WTC11 (cell line): ENCODE measurements around the gene ETV6. TPM values are rescaled to one million over a fixed set of nuclear protein-coding genes. Genes with fewer than 3 reads are reported as not detected.

ENCODE experiments used
- ATAC-seq: fragments of 200-7000 bp; cut with Tn5 transposase; 2 replicates; pipeline ENCODE4 v1.10.0; 2021; ENCODE audit warnings: mild to moderate bottlenecking, moderate library complexity
- CTCF ChIA-PET: fragments of 300-600 bp; sonication (Branson Sonifier 250); formaldehyde crosslinking; loops from one replicate; lab custom pipeline; 2021; ENCODE audit warnings: antibody characterized with exemption; lab: Charles Lee
- POLR2A ChIA-PET: fragments of 350-600 bp; sonication (Branson Sonifier 250); formaldehyde crosslinking; loops from one replicate; lab custom pipeline; 2021; ENCODE audit warnings: antibody characterized with exemption; lab: Charles Lee
- DNase-seq: peaks from one replicate; pipeline ENCODE4 v3.0.0; 2021; ENCODE audit warnings: low spot score
- H3K27ac Mint-ChIP-seq: 2 replicates; pipeline ENCODE4 v1.8.0; 2021; ENCODE audit warnings: mixed read lengths
- H3K27me3 Mint-ChIP-seq: 2 replicates; pipeline ENCODE4 v1.8.0; 2021; ENCODE audit warnings: low read depth, mild to moderate bottlenecking, moderate library complexity, mixed read lengths
- H3K36me3 Mint-ChIP-seq: 2 replicates; pipeline ENCODE4 v1.8.0; 2021; ENCODE audit warnings: mixed read lengths
- H3K4me1 Mint-ChIP-seq: 2 replicates; pipeline ENCODE4 v1.8.0; 2022; ENCODE audit warnings: mixed read lengths
- H3K4me3 Mint-ChIP-seq: 2 replicates; pipeline ENCODE4 v1.8.0; 2021; ENCODE audit warnings: mild to moderate bottlenecking, moderate library complexity, mixed read lengths
- H3K9me3 Mint-ChIP-seq: 2 replicates; pipeline ENCODE4 v1.8.0; 2021; ENCODE audit warnings: mixed read lengths
- CBFB ChIP-seq: sonication (generic); formaldehyde crosslinking; IDR thresholded peaks from 2 replicates; pipeline ENCODE4 v1.8.1; 2022; ENCODE audit warnings: mild to moderate bottlenecking, low read depth, missing genetic modification reagents
- CREM ChIP-seq: sonication (generic); formaldehyde crosslinking; IDR thresholded peaks from 2 replicates; pipeline ENCODE4 v1.8.1; 2022; ENCODE audit warnings: mild to moderate bottlenecking, missing genetic modification reagents, moderate library complexity
- FOXJ3 ChIP-seq: sonication (generic); formaldehyde crosslinking; IDR thresholded peaks from 2 replicates; pipeline ENCODE4 v1.9.0; 2021; ENCODE audit warnings: missing genetic modification reagents, mild to moderate bottlenecking, borderline replicate concordance
- GRHL2 ChIP-seq: fragments of 250-450 bp; sonication (Bioruptor Pico); IDR thresholded peaks from 2 replicates; pipeline ENCODE4 v1.8.0; 2022; ENCODE audit warnings: mild to moderate bottlenecking, moderate library complexity; ENCODE audit not compliant: insufficient replicate concordance, severe bottlenecking
- GTF2I ChIP-seq: fragments of 250-450 bp; sonication (Bioruptor Pico); conservative IDR thresholded peaks from 2 replicates; pipeline ENCODE4 v1.4.0; 2021; ENCODE audit warnings: mild to moderate bottlenecking
- MXD4 ChIP-seq: fragments of 250-450 bp; sonication (Bioruptor Pico); IDR thresholded peaks from 2 replicates; pipeline ENCODE4 v1.8.0; 2021; ENCODE audit warnings: mild to moderate bottlenecking, moderate library complexity, borderline replicate concordance
- NFATC4 ChIP-seq: fragments of 250-450 bp; sonication (Bioruptor Pico); IDR thresholded peaks from 2 replicates; pipeline ENCODE4 v1.9.0; 2021; ENCODE audit warnings: mild to moderate bottlenecking
- NR2C2 ChIP-seq: sonication (generic); formaldehyde crosslinking; IDR thresholded peaks from 2 replicates; pipeline ENCODE4 v1.8.0; 2022; ENCODE audit warnings: mild to moderate bottlenecking, missing genetic modification reagents
- OVOL2 ChIP-seq: fragments of 250-450 bp; sonication (Bioruptor Pico); IDR thresholded peaks from 2 replicates; pipeline ENCODE4 v1.9.0; 2021; ENCODE audit warnings: mild to moderate bottlenecking, borderline replicate concordance
- PRRX2 ChIP-seq: fragments of 250-450 bp; sonication (Bioruptor Pico); IDR thresholded peaks from 2 replicates; pipeline ENCODE4 v1.8.0; 2021; ENCODE audit warnings: mild to moderate bottlenecking
- SMAD3 ChIP-seq: sonication (generic); formaldehyde crosslinking; IDR thresholded peaks from 2 replicates; pipeline ENCODE4 v1.8.0; 2022; ENCODE audit warnings: missing genetic modification reagents, mild to moderate bottlenecking, borderline replicate concordance
- SMAD4 ChIP-seq: sonication (generic); formaldehyde crosslinking; IDR thresholded peaks from 2 replicates; pipeline ENCODE4 v1.8.0; 2022; ENCODE audit warnings: mild to moderate bottlenecking, missing genetic modification reagents
- ZNF121 ChIP-seq: sonication (generic); formaldehyde crosslinking; IDR thresholded peaks from 2 replicates; pipeline ENCODE4 v1.8.0; 2023; ENCODE audit warnings: missing genetic modification reagents
- ZNF138 ChIP-seq: sonication (generic); formaldehyde crosslinking; conservative IDR thresholded peaks from 2 replicates; pipeline ENCODE4 v1.8.1; 2022; ENCODE audit warnings: mild to moderate bottlenecking, moderate library complexity, missing genetic modification reagents
- total RNA-seq: library from RNA; stranded (reverse); gene quantifications from 3 replicates; pipeline ENCODE4 v1.2.3, GENCODE V29; 2021
- TF ChIP-seq, protein P1 (sequence below): sonication (generic); formaldehyde crosslinking; IDR thresholded peaks from 2 replicates; pipeline ENCODE4 v1.8.1; 2022; ENCODE audit warnings: missing genetic modification reagents, borderline replicate concordance
- TF ChIP-seq, protein P2 (sequence below): sonication (generic); formaldehyde crosslinking; IDR thresholded peaks from 2 replicates; pipeline ENCODE4 v1.8.0; 2022; ENCODE audit warnings: missing genetic modification reagents
- TF ChIP-seq, protein P3 (sequence below): sonication (generic); formaldehyde crosslinking; IDR thresholded peaks from 2 replicates; pipeline ENCODE4 v1.8.1; 2022; ENCODE audit warnings: low read depth, missing genetic modification reagents, borderline replicate concordance
- TF ChIP-seq, protein P4 (sequence below): sonication (generic); formaldehyde crosslinking; IDR thresholded peaks from 2 replicates; pipeline ENCODE4 v1.8.1; 2023; ENCODE audit warnings: mild to moderate bottlenecking, missing genetic modification reagents, moderate library complexity
- TF ChIP-seq, protein P5 (sequence below): sonication (generic); formaldehyde crosslinking; IDR thresholded peaks from 2 replicates; pipeline ENCODE4 v1.8.0; 2023; ENCODE audit warnings: mild to moderate bottlenecking, missing genetic modification reagents
- TF ChIP-seq, protein P6 (sequence below): sonication (generic); formaldehyde crosslinking; IDR thresholded peaks from 2 replicates; pipeline ENCODE4 v1.8.1; 2022; ENCODE audit warnings: mild to moderate bottlenecking, missing genetic modification reagents, moderate library complexity, borderline replicate concordance

Gene ETV6
- total RNA-seq, 1 experiment from 2014 or later = 23.5 TPM

DNA sequence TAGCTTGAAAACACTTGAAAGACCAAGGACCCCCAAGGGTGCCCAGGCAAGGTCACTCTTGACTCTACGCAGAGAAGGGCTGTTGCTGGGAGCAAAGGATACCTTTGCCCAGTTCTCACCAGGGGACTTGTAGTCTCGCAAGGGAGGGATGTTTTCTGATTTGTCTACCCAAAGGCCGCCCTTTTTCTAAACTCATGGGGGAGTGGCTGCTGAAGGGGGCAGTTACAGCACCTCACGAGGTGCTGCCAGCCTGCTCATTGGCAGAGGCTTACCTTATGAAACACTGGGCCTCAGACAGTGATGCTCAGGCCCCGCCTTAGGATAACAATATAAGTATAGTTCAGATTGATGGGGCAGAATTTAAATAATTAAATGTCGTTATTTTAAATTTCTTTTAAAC lies 107.0 kb downstream of the ETV6 start (continued):
- TF ChIP-seq, protein P1, sequence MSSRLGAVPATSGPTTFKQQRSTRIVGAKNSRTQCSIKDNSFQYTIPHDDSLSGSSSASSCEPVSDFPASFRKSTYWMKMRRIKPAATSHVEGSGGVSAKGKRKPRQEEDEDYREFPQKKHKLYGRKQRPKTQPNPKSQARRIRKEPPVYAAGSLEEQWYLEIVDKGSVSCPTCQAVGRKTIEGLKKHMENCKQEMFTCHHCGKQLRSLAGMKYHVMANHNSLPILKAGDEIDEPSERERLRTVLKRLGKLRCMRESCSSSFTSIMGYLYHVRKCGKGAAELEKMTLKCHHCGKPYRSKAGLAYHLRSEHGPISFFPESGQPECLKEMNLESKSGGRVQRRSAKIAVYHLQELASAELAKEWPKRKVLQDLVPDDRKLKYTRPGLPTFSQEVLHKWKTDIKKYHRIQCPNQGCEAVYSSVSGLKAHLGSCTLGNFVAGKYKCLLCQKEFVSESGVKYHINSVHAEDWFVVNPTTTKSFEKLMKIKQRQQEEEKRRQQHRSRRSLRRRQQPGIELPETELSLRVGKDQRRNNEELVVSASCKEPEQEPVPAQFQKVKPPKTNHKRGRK = no peak
- TF ChIP-seq PRRX2 (CRISPR knock-in tag) = no peak
- TF ChIP-seq NFATC4 (CRISPR knock-in tag) = no peak
- TF ChIP-seq, protein P2, sequence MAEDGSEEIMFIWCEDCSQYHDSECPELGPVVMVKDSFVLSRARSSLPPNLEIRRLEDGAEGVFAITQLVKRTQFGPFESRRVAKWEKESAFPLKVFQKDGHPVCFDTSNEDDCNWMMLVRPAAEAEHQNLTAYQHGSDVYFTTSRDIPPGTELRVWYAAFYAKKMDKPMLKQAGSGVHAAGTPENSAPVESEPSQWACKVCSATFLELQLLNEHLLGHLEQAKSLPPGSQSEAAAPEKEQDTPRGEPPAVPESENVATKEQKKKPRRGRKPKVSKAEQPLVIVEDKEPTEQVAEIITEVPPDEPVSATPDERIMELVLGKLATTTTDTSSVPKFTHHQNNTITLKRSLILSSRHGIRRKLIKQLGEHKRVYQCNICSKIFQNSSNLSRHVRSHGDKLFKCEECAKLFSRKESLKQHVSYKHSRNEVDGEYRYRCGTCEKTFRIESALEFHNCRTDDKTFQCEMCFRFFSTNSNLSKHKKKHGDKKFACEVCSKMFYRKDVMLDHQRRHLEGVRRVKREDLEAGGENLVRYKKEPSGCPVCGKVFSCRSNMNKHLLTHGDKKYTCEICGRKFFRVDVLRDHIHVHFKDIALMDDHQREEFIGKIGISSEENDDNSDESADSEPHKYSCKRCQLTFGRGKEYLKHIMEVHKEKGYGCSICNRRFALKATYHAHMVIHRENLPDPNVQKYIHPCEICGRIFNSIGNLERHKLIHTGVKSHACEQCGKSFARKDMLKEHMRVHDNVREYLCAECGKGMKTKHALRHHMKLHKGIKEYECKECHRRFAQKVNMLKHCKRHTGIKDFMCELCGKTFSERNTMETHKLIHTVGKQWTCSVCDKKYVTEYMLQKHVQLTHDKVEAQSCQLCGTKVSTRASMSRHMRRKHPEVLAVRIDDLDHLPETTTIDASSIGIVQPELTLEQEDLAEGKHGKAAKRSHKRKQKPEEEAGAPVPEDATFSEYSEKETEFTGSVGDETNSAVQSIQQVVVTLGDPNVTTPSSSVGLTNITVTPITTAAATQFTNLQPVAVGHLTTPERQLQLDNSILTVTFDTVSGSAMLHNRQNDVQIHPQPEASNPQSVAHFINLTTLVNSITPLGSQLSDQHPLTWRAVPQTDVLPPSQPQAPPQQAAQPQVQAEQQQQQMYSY = no peak
- no peak for TF ChIP-seq FOXJ3 (CRISPR knock-in tag)

DNA sequence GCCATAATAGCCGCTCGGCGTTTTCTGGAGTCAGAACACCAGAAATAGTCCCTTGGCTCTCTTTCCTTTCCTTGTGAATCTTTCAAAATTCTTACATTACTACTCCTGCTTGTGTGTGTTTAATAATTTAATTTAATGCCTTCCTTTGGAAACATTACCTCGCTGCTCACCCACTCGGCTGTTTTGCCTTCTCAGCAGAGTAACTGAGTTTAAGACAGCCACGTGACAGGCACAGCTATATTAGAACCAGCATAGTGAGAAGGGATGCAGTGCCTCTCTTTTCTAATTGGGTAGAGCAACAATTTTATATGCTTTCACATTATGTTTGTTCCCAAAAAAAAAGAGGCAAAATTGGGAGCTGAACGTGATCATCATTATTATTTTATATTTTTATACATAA lies 107.6 kb downstream of the ETV6 start:
- Mint-ChIP-seq H3K4me3 (no peak overlapping the region), H3K4me1 (peaks cover 40% of the 10 kb centered on the region), H3K27me3 (no peaks in the 10 kb centered on the region), H3K36me3 (peaks cover 3% of the 10 kb centered on the region; the same call in 1 of the 2 replicates), H3K9me3 (no peaks in the 10 kb centered on the region), H3K27ac (no peak overlapping the region)
- DNase-seq (no peak), ATAC-seq (no peak)
- POLR2A ChIA-PET = interaction anchor here (0.6 to 0.7 kb wide), 2 partner anchors 18 to 376 kb away, joined by 3 read pairs; no protein-coding TSS in a partner anchor
- no peak for TF ChIP-seq NR2C2 (CRISPR knock-in tag)
- no peak for TF ChIP-seq ZNF121 (CRISPR knock-in tag)
- no peak for TF ChIP-seq GTF2I (CRISPR knock-in tag)
- TF ChIP-seq, protein P3, sequence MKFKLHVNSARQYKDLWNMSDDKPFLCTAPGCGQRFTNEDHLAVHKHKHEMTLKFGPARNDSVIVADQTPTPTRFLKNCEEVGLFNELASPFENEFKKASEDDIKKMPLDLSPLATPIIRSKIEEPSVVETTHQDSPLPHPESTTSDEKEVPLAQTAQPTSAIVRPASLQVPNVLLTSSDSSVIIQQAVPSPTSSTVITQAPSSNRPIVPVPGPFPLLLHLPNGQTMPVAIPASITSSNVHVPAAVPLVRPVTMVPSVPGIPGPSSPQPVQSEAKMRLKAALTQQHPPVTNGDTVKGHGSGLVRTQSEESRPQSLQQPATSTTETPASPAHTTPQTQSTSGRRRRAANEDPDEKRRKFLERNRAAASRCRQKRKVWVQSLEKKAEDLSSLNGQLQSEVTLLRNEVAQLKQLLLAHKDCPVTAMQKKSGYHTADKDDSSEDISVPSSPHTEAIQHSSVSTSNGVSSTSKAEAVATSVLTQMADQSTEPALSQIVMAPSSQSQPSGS (CRISPR knock-in tag) = no peak
- TF ChIP-seq SMAD3 = no peak
- no peak for TF ChIP-seq GRHL2 (CRISPR knock-in tag)
- TF ChIP-seq CREM (CRISPR knock-in tag) = no peak
- TF ChIP-seq NFATC4 (CRISPR knock-in tag) = no peak
- TF ChIP-seq, protein P4, sequence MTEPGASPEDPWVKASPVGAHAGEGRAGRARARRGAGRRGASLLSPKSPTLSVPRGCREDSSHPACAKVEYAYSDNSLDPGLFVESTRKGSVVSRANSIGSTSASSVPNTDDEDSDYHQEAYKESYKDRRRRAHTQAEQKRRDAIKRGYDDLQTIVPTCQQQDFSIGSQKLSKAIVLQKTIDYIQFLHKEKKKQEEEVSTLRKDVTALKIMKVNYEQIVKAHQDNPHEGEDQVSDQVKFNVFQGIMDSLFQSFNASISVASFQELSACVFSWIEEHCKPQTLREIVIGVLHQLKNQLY (CRISPR knock-in tag) = no peak
- no peak for TF ChIP-seq SMAD4
- CTCF ChIA-PET = interaction anchor here (1.8 kb wide), 1 partner anchor 23 kb away, joined by 4 read pairs; no protein-coding TSS in a partner anchor

DNA sequence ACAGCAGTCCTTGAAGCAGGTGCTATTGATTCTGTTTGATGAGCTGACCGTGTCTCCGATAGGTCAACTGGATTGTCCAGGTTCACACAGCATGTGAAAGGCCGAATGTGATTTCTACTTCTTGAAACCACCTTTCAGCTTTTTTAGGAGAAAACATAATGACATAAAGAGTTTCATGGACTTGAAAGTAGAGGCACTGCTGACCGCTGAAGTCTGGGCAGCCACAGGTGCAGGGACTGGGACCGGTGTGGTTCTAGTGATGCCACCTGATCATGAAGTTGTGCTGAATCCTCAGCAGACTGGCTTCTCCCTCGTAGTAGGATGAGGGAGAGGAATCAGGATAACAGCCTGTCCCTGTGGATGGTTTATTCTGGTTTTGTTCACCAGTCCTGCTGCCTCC lies 108.1 kb downstream of the ETV6 start:
- ChIA-PET POLR2A (interaction anchor here (0.6 to 0.7 kb wide), 2 partner anchors 18 to 376 kb away, joined by 3 read pairs; no protein-coding TSS in a partner anchor), CTCF (interaction anchor here (0.9 to 1.8 kb wide), 2 partner anchors 23 to 176 kb away, joined by 3 to 4 read pairs; no protein-coding TSS in a partner anchor)
- no peak for ATAC-seq
- DNase-seq = no peak
- peaks cover 3% of the 10 kb centered on the region; the same call in 1 of the 2 replicates for H3K36me3 Mint-ChIP-seq
- H3K9me3 Mint-ChIP-seq = no peaks in the 10 kb centered on the region
- H3K4me3 Mint-ChIP-seq = no peak overlapping the region
- H3K27me3 Mint-ChIP-seq = no peaks in the 10 kb centered on the region
- H3K4me1 Mint-ChIP-seq = peaks cover 40% of the 10 kb centered on the region
- H3K27ac Mint-ChIP-seq = no peak overlapping the region
- TF ChIP-seq FOXJ3 (CRISPR knock-in tag) (no peak), ZNF138 (CRISPR knock-in tag) (no peak), MXD4 (CRISPR knock-in tag) (no peak), OVOL2 (CRISPR knock-in tag) (no peak), CBFB (CRISPR knock-in tag) (no peak)
- TF ChIP-seq, protein P5, sequence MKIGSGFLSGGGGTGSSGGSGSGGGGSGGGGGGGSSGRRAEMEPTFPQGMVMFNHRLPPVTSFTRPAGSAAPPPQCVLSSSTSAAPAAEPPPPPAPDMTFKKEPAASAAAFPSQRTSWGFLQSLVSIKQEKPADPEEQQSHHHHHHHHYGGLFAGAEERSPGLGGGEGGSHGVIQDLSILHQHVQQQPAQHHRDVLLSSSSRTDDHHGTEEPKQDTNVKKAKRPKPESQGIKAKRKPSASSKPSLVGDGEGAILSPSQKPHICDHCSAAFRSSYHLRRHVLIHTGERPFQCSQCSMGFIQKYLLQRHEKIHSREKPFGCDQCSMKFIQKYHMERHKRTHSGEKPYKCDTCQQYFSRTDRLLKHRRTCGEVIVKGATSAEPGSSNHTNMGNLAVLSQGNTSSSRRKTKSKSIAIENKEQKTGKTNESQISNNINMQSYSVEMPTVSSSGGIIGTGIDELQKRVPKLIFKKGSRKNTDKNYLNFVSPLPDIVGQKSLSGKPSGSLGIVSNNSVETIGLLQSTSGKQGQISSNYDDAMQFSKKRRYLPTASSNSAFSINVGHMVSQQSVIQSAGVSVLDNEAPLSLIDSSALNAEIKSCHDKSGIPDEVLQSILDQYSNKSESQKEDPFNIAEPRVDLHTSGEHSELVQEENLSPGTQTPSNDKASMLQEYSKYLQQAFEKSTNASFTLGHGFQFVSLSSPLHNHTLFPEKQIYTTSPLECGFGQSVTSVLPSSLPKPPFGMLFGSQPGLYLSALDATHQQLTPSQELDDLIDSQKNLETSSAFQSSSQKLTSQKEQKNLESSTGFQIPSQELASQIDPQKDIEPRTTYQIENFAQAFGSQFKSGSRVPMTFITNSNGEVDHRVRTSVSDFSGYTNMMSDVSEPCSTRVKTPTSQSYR (CRISPR knock-in tag) = no peak
- TF ChIP-seq, protein P6, sequence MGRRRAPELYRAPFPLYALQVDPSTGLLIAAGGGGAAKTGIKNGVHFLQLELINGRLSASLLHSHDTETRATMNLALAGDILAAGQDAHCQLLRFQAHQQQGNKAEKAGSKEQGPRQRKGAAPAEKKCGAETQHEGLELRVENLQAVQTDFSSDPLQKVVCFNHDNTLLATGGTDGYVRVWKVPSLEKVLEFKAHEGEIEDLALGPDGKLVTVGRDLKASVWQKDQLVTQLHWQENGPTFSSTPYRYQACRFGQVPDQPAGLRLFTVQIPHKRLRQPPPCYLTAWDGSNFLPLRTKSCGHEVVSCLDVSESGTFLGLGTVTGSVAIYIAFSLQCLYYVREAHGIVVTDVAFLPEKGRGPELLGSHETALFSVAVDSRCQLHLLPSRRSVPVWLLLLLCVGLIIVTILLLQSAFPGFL (CRISPR knock-in tag) = no peak
